Naive thymus-derived CD4-positive, alpha-beta T cell (primary cell): ENCODE data around the gene TENM4. TPM values are rescaled to one million over a fixed set of nuclear protein-coding genes. Genes with fewer than 3 reads are reported as not detected.

ENCODE experiments used
- ATAC-seq: fragments of 150-1000 bp; cut with Tn5 transposase; 2 replicates; pipeline ENCODE4 v1.10.0; 2021; ENCODE audit warnings: mild to moderate bottlenecking, moderate library complexity
- CTCF ChIA-PET: fragments of 350-600 bp; sonication (Branson Sonifier 250); formaldehyde crosslinking; loops from one replicate; lab custom pipeline; 2021; ENCODE audit warnings: antibody characterized with exemption; lab: Charles Lee
- POLR2A ChIA-PET: fragments of 350-600 bp; sonication (Branson Sonifier 250); formaldehyde crosslinking; loops from one replicate; lab custom pipeline; 2021; ENCODE audit warnings: antibody characterized with exemption, inconsistent platforms; lab: Charles Lee
- DNase-seq, 9 donors: peaks; one replicate each; pipeline versions ENCODE4 v3.0.0 to v3.0.0-alpha.2; 2020 to 2022; ENCODE audit warnings: mixed read lengths in 1 of 9
- H3K27ac ChIP-seq: one replicate; pipeline ENCODE4 v1.7.0; 2013; ENCODE audit warnings: mild to moderate bottlenecking, low read depth, low read length, moderate library complexity
- H3K27me3 ChIP-seq, 2 donors: one replicate each; pipeline ENCODE4 v1.7.0; 2013; ENCODE audit warnings: low read length in 2 of 2, mild to moderate bottlenecking in 2 of 2, moderate library complexity in 2 of 2; ENCODE audit not compliant: control insufficient read depth in 2 of 2, insufficient read depth in 2 of 2
- H3K36me3 ChIP-seq, 3 experiments: 1 replicate in 2 of 3; 2 replicates in 1 of 3; pipeline ENCODE4 v1.7.0; 2013; ENCODE audit warnings: low read length in 3 of 3, mild to moderate bottlenecking in 3 of 3, moderate library complexity in 1 of 3; ENCODE audit not compliant: insufficient read depth in 3 of 3, control insufficient read depth in 2 of 3
- H3K4me1 ChIP-seq, 2 donors: one replicate each; pipeline ENCODE4 v1.7.0; 2013; ENCODE audit warnings: low read length in 2 of 2, mild to moderate bottlenecking in 2 of 2, moderate library complexity in 1 of 2; ENCODE audit not compliant: control insufficient read depth in 2 of 2, insufficient read depth in 2 of 2
- H3K4me3 ChIP-seq: 2 replicates; pipeline ENCODE4 v1.7.0; 2013; ENCODE audit warnings: mild to moderate bottlenecking, low read length
- H3K9me3 ChIP-seq, 3 experiments: 1 replicate in 2 of 3; 2 replicates in 1 of 3; pipeline ENCODE4 v1.7.0; 2013; ENCODE audit warnings: low read length in 3 of 3; ENCODE audit not compliant: control insufficient read depth in 2 of 3
- H3K27ac Mint-ChIP-seq, 9 donors: one replicate each; pipeline ENCODE4 v1.8.0; 2020 to 2022; ENCODE audit warnings: mixed read lengths in 9 of 9, mild to moderate bottlenecking in 8 of 9, moderate library complexity in 5 of 9, inconsistent platforms in 2 of 9
- H3K27me3 Mint-ChIP-seq, 5 donors: one replicate each; pipeline ENCODE4 v1.8.0; 2021 to 2022; ENCODE audit warnings: mixed read lengths in 5 of 5, mild to moderate bottlenecking in 1 of 5
- H3K36me3 Mint-ChIP-seq, 5 donors: one replicate each; pipeline ENCODE4 v1.8.0; 2020 to 2022; ENCODE audit warnings: mixed read lengths in 5 of 5, mild to moderate bottlenecking in 3 of 5, inconsistent platforms in 1 of 5
- H3K4me1 Mint-ChIP-seq, 7 donors: one replicate each; pipeline ENCODE4 v1.8.0; 2020 to 2022; ENCODE audit warnings: mixed read lengths in 7 of 7, mild to moderate bottlenecking in 3 of 7, inconsistent platforms in 1 of 7
- H3K4me3 Mint-ChIP-seq, 10 donors: one replicate each; pipeline ENCODE4 v1.8.0; 2020 to 2022; ENCODE audit warnings: mild to moderate bottlenecking in 10 of 10, mixed read lengths in 10 of 10, moderate library complexity in 6 of 10, inconsistent platforms in 2 of 10
- H3K9me3 Mint-ChIP-seq, 11 donors: one replicate each; pipeline ENCODE4 v1.8.0; 2020 to 2022; ENCODE audit warnings: mixed read lengths in 11 of 11, mild to moderate bottlenecking in 4 of 11, inconsistent platforms in 1 of 11, moderate library complexity in 1 of 11
- intact Hi-C, 2 donors: fragments of 100-400 bp; cut with micrococcal nuclease; formaldehyde crosslinking; loops; one replicate each; pipeline ENCODE4 v1.15.1; 2023
- polyA plus RNA-seq, 2 donors: library from polyadenylated mRNA; unstranded; fragments of 300-500 nt; fragmentation: Illumina TruSeq; gene quantifications; one replicate each; pipeline ENCODE4 v1.2.3, GENCODE V29; 2021
- total RNA-seq, 6 experiments: library from RNA in 5 of 6; stranded (reverse) in 5 of 6; gene quantifications; 1 replicate in 5 of 6; 2 replicates in 1 of 6; pipeline ENCODE4 v1.2.3 and lab custom pipeline; 2021 to 2026

The TENM4 gene
- total and polyA plus RNA-seq, 7 experiments from 2014 or later: 0.32 to 0.47 TPM; not detected in 5

DNA sequence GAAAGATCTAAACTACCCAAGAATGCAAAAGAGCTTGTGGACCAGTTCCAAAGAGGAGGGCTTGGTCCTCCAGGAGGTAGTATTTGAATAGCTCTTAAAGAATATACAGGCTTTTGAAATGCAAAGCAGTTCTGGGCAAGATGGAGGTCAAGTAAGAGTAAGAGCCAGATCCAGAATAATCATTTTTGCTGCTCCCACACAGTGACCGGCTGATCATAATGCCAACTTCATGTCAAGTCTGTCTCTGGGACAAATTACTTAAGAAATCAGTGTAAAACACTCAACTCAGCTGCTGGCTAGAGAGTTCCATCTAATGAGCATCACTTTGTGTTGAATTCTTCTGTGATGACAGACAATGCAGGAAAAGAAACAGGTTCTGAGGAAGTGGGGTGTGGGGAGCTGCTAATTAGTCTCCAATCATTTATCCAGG lies 615.2 kb downstream of the TENM4 start:
- ATAC-seq (no peak), DNase-seq (no peak)
- no peaks in the 10 kb centered on the region for H3K9me3 ChIP-seq
- no peak overlapping the region for H3K4me3 Mint-ChIP-seq
- no peaks in the 10 kb centered on the region for H3K4me1 ChIP-seq
- no peaks in the 10 kb centered on the region for H3K36me3 ChIP-seq
- no peak overlapping the region for H3K27ac ChIP-seq
- no peak overlapping the region for H3K4me3 ChIP-seq
- intact Hi-C loops: no loop called here
- peaks cover 0 to 3% of the 10 kb centered on the region in 2 donors for H3K27me3 ChIP-seq
- CTCF ChIA-PET: no interaction called here
- H3K9me3 Mint-ChIP-seq: peaks cover 0 to 4% (median 0%) of the 10 kb centered on the region in 11 donors
- no peaks in the 10 kb centered on the region for H3K36me3 Mint-ChIP-seq
- no peak overlapping the region for H3K27ac Mint-ChIP-seq
- no peaks in the 10 kb centered on the region for H3K4me1 Mint-ChIP-seq
- peaks cover 0 to 14% (median 5%) of the 10 kb centered on the region in 5 donors for H3K27me3 Mint-ChIP-seq
- POLR2A ChIA-PET: no interaction called here

DNA sequence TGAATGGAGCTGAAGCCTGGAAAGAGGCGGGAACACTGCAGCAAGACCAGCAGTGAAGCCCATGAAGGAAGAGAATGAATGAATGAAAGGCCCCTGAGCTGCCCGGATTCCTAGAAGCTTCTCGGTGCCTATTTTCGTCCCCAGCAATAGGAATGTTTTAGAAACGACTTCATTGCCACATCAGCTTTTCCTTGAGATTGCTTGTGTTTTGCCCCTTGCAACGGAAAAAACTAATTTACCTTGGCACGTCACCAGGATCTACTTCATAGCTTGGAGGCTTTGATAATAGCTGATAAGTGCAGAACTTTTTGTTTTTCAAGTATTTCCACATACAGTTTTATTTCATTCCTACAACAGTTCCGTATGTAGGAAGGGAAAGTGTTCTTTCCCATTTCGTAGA lies 617.2 kb downstream of the TENM4 start:
- no peaks in the 10 kb centered on the region for H3K4me1 Mint-ChIP-seq
- no peaks in the 10 kb centered on the region for H3K4me1 ChIP-seq
- intact Hi-C loops: no loop called here
- no peak overlapping the region for H3K4me3 Mint-ChIP-seq
- CTCF ChIA-PET: interaction anchor here (0.6 kb wide), 1 partner anchor 263 kb away, joined by 5 read pairs; no protein-coding TSS in a partner anchor
- peaks cover 0 to 8% (median 4%) of the 10 kb centered on the region in 5 donors for H3K27me3 Mint-ChIP-seq
- no peak overlapping the region for H3K27ac ChIP-seq
- POLR2A ChIA-PET: no interaction called here
- H3K9me3 ChIP-seq: no peaks in the 10 kb centered on the region
- no peak overlapping the region for H3K4me3 ChIP-seq
- no peaks in the 10 kb centered on the region for H3K36me3 Mint-ChIP-seq
- ATAC-seq (no peak), DNase-seq (no peak)
- H3K27me3 ChIP-seq: peaks cover 0 to 3% of the 10 kb centered on the region in 2 donors
- H3K36me3 ChIP-seq: no peaks in the 10 kb centered on the region
- peaks cover 0 to 4% (median 0%) of the 10 kb centered on the region in 11 donors for H3K9me3 Mint-ChIP-seq
- no peak overlapping the region for H3K27ac Mint-ChIP-seq

DNA sequence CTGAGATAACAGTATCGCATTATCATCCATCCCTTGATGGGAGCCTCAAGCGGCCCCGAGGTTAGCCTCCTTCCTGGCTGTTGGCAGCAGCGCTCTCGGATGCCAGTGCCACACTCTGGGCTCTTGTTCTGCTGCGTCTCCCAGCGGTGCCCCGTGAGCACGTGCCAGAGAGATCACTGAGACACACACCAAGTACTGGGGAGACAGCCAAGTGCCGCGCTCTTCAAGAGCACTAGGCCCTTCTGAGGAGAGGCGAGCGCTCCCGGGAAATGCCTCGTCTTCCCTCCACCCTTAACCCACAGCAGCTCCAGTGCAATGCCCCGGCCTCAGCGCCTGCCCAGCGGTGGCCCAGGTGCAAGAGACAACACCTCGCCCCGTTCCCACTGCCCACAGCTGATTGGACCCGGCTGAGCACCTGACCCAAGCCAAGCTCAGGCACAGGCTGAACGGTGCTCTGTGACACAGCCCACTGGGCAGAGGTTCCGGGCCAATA lies 617.9 kb downstream of the TENM4 start:
- Mint-ChIP-seq H3K27me3 (peaks cover 0 to 8% (median under 1%) of the 10 kb centered on the region in 5 donors), H3K9me3 (peaks cover 0 to 1% (median 0%) of the 10 kb centered on the region in 11 donors), H3K27ac (no peak overlapping the region), H3K4me3 (no peak overlapping the region), H3K36me3 (no peaks in the 10 kb centered on the region), H3K4me1 (no peaks in the 10 kb centered on the region)
- Histone ChIP-seq H3K36me3 (no peaks in the 10 kb centered on the region), H3K27me3 (peaks cover 0 to 3% of the 10 kb centered on the region in 2 donors), H3K4me3 (no peak overlapping the region), H3K4me1 (no peaks in the 10 kb centered on the region), H3K9me3 (no peaks in the 10 kb centered on the region), H3K27ac (no peak overlapping the region)
- intact Hi-C loops: no loop called here
- DNase-seq (no peak), ATAC-seq (no peak)
- ChIA-PET CTCF (interaction anchor here (0.6 kb wide), 1 partner anchor 263 kb away, joined by 5 read pairs; no protein-coding TSS in a partner anchor), POLR2A (no interaction called here)

DNA sequence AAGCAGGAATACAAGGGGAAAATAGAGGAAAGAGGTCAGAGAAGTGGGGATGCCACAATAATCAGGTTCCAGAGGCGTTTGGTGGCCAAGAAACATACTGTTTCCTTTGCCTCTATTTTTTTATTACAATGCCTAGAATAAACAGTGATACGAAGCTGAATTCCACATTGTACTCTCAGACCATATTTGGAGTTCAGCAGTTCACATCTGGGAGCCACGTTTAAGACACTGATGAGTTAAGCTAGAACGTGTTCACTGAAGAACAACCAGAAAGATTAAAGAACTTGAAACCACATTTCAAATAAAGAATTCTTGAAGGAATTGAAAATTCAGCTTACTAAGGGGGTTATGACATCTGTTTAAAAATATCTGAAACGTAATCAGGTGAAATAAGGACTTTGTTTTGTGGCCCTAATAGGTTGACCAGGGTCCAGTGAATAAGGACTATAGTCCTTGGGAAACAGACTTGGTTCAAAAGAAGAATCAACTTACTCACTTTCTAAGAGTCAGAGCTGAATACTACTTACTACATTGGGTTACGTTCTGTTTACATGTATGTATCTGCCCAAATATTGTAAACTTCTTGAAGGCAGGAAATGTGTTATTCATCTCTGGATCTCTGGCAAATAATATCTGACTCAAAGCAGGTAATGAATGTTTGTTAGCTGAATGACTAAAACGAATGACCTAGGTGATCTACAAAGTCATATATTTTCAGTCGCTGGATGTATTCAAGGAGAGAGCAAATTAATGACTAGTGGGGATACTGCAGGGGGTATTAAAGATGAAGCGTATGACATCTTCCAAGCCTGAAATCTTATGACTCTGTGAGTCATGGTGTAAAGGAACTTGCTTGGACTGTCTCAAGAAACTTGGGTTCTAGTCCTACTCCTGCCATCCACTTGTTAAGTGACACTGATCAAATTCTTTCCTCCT lies 619.2 kb downstream of the TENM4 start:
- intact Hi-C loops: no loop called here

DNA sequence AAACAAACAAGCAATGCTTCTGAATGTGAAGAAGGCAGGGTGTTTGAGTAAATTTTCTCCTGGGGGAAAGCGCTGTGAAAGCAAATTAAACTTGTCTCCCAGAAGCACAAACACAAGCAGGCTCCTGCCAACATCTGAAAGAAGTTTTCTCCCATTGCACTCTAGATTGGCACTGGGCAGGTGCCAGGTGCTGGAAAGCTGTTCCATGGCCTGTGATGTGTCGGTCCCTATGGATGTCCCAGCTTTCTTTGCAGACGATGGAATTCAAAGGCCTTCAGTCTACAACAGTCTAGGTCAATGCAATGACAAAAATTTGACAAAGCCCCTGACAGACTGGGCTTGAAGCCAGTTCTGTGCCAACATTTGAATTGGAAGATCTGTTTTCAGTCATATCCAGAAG lies 620.1 kb downstream of the TENM4 start:
- Mint-ChIP-seq H3K4me3 (no peak overlapping the region), H3K27me3 (peaks cover 0 to 12% (median 0%) of the 10 kb centered on the region in 5 donors), H3K4me1 (peaks cover 0 to 2% (median 0%) of the 10 kb centered on the region in 7 donors), H3K9me3 (no peaks in the 10 kb centered on the region), H3K36me3 (no peaks in the 10 kb centered on the region), H3K27ac (no peak overlapping the region)
- Histone ChIP-seq H3K4me3 (no peak overlapping the region), H3K9me3 (no peaks in the 10 kb centered on the region), H3K36me3 (no peaks in the 10 kb centered on the region), H3K27me3 (no peaks in the 10 kb centered on the region), H3K27ac (no peak overlapping the region), H3K4me1 (no peaks in the 10 kb centered on the region)
- DNase-seq (no peak), ATAC-seq (no peak)
- ChIA-PET CTCF (no interaction called here), POLR2A (no interaction called here)
- intact Hi-C loops: no loop called here

More for the DNA sequence above, 619.2 kb downstream of the TENM4 start:
- Histone ChIP-seq H3K9me3 (no peaks in the 10 kb centered on the region), H3K27ac (no peak overlapping the region), H3K4me3 (no peak overlapping the region), H3K27me3 (peaks cover 0 to 2% of the 10 kb centered on the region in 2 donors), H3K4me1 (no peaks in the 10 kb centered on the region), H3K36me3 (no peaks in the 10 kb centered on the region)
- ATAC-seq (no peak), DNase-seq (no peak)
- POLR2A ChIA-PET: no interaction called here
- no peak overlapping the region for H3K27ac Mint-ChIP-seq
- H3K27me3 Mint-ChIP-seq: peaks cover 0 to 12% (median 0%) of the 10 kb centered on the region in 5 donors
- peaks cover 0 to 2% (median 0%) of the 10 kb centered on the region in 7 donors for H3K4me1 Mint-ChIP-seq
- H3K9me3 Mint-ChIP-seq: no peaks in the 10 kb centered on the region
- CTCF ChIA-PET: no interaction called here
- no peaks in the 10 kb centered on the region for H3K36me3 Mint-ChIP-seq
- no peak overlapping the region for H3K4me3 Mint-ChIP-seq

DNA sequence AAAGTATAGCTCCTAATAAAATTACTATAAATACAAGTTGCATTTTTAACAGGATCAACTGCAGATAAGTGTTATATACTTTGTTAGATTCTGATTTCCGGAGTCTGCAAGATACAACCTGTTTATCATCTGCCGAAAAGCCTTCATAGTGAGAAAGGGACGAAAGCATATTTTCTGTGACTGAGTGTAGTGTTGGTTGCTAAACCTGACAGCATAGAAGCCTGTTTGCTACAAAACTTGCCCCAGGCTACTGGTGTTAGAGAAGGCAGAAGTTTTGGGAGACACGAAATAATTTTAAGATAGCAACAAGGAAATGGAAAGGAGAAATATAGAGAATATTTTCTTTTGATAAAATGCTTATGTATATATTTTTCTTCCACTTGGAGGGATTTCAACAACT lies 622.6 kb downstream of the TENM4 start:
- Mint-ChIP-seq H3K4me3 (no peak overlapping the region), H3K27ac (no peak overlapping the region), H3K27me3 (peaks cover 0 to 13% (median 4%) of the 10 kb centered on the region in 5 donors), H3K4me1 (peaks cover 0 to 2% (median 0%) of the 10 kb centered on the region in 7 donors), H3K36me3 (no peaks in the 10 kb centered on the region), H3K9me3 (no peaks in the 10 kb centered on the region)
- Histone ChIP-seq H3K4me1 (no peaks in the 10 kb centered on the region), H3K36me3 (no peaks in the 10 kb centered on the region), H3K27me3 (no peaks in the 10 kb centered on the region), H3K9me3 (no peaks in the 10 kb centered on the region), H3K4me3 (no peak overlapping the region), H3K27ac (no peak overlapping the region)
- intact Hi-C loops: no loop called here
- CTCF ChIA-PET: no interaction called here
- POLR2A ChIA-PET: no interaction called here
- DNase-seq: no peak
- no peak for ATAC-seq
